ENCODE results near the gene EIF2B2. TPM values are rescaled to one million over a fixed set of nuclear protein-coding genes. Genes with fewer than 3 reads are reported as not detected.

EIF2B2 gene
- 56.4 TPM for polyA plus RNA-seq (ENCODE audit: insufficient read length)

DNA sequence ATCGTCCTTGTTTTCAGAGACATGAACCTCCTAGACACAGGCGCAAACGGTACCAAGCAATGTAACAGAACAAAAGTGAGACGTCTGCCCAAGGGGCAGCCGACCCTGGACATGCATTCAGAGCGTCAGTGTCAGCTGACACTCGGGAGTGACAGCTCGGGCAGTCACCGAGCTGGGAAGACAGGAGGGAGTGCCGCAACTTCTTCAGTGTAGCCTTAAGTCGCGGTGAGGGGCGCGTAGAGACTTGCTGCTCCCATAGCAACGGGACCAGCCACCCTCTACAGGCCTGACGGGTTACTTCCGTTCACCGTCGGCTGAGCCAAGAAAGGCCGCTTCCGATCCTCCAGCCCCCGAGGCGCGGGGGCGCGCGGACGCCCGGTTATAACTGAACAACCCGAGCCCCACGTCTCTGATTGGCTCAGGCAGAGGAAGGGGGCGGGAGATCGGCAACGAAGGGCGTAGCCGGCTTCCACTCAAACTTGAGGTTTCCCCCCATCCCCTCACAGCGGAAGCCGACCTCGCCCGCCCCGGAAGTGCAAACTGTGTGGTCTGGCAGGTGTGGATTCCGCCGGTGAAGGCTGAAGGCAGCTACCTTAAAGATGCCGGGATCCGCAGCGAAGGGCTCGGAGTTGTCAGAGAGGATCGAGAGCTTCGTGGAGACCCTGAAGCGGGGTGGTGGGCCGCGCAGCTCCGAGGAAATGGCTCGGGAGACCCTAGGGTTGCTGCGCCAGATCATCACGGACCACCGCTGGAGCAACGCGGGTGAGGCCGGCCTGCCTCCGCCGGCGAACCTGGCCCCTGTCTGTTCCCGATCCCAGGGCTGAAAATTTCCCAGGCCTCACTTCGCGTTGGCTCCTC lies at the start of gene EIF2B2:
EIF2B2 (plus strand) TSS at position 530 of the 858 bp plus-strand sequence; CDS start at position 600, 70 bp downstream.
- DNase-seq = peak; percentile 97

- no peak for DNase-seq
Measured at GRCh38 chr14:74953686-74954085, 49.0 kb upstream of the EIF2B2 start.

DNA sequence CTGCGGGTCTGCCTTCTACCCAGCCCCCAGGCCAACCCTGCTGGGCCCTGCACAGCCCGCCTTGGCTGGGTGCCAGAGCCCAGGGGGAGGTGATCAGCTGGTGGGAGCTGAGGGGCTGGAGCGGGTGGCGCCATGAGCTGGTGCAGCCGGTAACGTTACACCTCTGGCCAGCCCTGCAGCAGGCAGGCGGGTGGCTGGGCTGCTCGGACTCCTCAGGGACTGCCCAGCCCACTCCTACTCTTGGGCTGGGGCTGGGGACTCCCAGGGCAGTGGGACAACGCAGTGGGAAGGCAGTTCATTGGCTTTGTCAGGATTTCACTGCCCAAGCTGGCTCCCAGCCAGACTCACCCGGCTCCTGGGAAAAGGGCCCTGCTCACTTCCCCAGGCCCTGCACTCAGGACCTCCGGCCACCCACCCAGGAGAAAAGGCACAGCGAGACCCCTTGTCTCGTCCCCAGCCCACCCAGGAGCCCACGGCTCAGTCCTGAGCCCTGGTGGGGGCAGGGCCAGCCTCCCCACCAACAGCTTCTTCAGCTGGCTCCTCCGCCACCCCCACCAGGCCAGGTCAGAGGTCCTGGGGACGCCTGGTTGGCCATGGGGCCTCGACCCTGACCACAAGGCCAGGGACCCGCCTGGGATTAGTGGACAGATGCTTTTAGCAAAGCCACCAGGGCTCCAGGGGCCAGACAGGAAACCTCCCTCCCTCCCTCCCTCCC lies 48.3 kb upstream of the EIF2B2 start:
- DNase-seq = no peak

DNA sequence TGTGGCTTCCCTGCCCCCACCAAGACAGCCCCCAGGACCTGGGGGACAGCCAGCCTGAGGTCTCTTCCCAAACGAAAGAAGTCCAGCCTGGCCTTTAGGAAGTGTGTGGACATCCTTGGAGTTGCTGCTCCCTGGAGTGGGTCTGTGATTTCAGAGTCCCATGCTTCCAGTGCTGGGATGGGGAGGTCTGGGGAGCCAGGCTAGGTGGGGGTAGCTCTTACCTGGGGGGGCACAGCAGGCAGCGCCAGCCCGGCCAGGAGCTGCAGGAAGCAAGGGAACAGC lies 47.8 kb upstream of the EIF2B2 start:
- DNase-seq = no peak

DNA sequence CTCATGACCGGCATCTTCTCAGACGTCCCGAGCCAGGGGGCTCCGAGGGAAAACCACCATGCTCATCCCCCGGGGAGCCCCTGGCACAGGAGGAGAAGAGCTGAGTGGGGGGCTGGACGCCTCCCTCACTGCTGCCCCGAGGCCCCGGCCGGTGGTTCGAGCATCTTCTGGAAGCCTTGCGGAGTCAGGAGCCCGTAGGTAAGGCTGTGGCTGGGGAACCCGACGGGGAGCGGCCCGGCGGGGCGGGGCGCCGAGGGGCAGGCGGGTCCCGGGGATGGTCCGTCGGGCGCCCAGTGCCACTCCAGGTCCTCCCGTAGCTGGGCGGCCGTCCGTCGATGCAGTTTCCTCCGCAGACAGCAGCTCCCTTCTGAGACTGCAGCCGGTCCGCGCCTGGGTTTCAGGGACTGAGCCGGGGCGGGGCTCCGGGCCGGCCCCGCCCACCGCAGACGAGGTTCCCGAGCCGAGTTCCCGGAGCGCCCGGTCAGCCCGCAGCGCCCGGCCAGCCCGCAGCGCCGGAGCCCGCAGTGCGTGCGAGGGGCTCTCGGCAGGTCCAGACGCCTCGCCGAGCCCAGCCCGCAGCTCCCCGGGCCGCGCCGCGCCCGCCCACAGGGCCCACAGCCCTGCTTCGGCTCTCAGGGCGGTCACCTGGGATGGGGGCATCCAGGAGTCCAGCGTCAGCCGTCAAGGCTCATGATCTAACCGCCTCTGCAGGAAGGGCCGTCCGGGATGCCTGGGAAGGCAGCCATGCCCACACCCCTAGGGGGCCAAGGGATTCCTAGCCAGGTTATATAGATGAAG lies 47.3 kb upstream of the EIF2B2 start, which contains the start of gene PGF:
PGF (minus strand) TSS at position 369 of the 798 bp plus-strand sequence; CDS start at position 14, 355 bp downstream.
- peak; percentile 68 for DNase-seq

GRCh38 chr14:74956027-74956279 lies 46.8 kb upstream of the EIF2B2 start:
- DNase-seq = no peak

GRCh38 chr14:74956280-74957072 lies 46.2 kb upstream of the EIF2B2 start:
- DNase-seq = no peak

DNA sequence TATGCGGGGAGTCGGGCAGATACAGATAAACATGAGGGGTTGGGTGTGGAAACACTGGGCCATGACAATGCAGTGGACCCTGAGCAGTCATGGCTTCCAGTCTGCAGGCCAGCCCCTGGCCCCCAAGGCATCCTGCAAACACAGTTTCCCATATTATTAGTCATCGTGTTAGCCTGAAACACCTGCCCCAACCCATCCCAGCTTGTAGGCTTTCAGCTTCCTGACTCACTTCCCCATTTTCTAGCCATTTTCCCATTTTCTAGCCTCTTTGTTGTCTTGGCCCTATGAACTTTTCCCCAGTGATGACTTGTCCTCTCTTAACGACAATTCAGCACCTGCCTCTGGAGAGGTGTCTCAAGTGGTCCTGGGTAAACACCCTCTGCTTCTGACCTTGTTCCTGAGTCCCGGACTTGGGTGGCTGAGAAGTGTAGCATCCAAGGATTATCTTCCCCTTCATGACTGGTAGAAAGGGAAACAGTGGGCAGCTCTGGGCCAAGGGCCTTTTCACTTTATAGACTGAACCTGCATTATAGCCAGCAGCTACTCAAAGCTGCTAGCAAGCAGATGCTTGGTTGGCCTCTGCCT lies 43.0 kb upstream of the EIF2B2 start:
- no peak for DNase-seq

GRCh38 chr14:74960736-74961135 lies 42.0 kb upstream of the EIF2B2 start:
- DNase-seq = no peak

DNA sequence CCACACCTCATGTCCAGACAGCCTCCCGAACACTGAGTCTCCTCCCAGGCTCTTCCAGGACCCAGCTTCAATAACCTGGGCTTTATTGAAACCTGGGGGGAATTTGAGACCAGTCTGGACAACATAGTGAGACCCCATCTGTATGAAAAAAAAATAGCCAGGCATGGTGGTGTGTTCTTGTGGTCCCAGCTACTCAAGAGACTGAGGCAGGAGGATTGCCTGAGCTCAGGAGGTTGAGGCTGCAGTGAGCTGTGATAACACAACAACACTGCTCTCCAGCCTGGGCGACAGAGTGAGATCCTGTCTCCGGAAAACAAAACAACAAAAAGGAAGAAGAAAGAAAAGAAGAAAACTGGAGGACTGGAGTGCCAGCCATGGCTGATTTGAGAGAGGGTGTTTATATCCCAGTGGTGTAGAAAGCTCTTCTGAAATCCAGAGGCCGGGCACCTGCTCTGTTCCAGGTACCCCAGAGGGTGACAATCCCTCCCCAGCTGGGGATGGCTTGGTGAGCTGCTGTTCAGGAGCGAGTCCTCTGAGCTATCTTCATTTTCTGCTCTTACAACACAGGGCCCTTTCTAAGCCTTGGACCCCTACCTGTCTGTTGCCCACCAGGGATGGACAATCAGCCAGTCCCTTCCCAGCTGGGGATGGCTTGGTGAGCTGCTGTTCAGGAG lies 41.3 kb upstream of the EIF2B2 start:
- DNase-seq = no peak

- no peak for DNase-seq
Measured at GRCh38 chr14:74962046-74962445, 40.7 kb upstream of the EIF2B2 start.

- no peak for DNase-seq
Measured at GRCh38 chr14:74962493-74962892, 40.2 kb upstream of the EIF2B2 start.

DNA sequence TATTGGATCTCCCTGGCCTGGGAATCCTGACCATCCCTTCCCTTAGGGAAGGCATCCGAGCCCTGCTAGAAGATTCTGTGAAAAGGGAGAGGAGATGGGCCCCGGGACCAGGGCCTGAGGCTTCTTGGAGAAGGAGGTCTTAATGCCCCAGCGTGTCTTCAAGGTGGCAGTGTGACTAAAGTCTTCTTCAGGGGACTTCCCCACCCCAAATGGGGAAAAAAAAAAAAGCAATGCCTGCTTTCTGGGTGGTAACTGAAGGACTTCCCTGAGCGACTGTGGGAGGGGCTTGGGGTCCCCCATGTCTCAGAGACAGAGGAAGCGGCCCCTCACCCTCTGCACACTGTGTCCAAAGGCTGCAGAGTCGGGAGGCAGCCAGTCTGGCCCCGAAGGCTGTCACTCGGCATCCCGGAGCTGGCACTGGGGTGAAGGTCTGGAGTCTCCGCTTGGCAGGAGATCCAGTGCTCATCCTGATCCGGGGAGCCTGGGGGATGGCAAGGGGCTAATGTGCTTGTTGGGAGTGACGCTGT lies 39.5 kb upstream of the EIF2B2 start:
- DNase-seq = no peak

DNA sequence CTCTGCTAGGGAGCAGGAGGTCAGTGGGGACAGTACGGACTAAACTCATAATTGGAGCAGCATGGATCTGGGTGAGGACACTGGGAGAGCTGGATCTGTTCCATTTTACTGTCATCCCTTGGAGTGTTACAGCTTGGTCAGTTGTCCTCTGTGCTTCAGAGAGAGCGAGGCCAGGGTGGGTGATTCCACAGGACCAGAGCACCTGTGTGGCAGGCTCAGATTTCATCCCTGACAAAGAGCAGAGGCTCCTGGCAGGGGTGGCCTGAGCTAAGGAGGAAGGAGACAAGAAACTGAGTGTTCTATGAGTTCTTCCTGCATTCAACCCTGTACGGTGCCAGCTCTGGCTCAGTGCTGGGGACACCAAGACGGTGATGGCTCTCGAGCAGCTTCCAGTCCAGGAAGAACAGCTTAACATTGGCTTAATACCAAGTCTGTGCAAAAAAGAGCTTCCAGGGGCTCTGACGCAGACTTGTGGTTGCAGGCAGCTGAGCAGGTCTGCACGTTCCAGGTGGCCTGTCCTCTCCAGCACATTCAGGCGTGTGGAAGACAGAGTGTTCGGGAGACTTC lies 38.9 kb upstream of the EIF2B2 start:
- DNase-seq = no peak

GRCh38 chr14:74964787-74965485 lies 37.8 kb upstream of the EIF2B2 start:
- no peak for DNase-seq

DNA sequence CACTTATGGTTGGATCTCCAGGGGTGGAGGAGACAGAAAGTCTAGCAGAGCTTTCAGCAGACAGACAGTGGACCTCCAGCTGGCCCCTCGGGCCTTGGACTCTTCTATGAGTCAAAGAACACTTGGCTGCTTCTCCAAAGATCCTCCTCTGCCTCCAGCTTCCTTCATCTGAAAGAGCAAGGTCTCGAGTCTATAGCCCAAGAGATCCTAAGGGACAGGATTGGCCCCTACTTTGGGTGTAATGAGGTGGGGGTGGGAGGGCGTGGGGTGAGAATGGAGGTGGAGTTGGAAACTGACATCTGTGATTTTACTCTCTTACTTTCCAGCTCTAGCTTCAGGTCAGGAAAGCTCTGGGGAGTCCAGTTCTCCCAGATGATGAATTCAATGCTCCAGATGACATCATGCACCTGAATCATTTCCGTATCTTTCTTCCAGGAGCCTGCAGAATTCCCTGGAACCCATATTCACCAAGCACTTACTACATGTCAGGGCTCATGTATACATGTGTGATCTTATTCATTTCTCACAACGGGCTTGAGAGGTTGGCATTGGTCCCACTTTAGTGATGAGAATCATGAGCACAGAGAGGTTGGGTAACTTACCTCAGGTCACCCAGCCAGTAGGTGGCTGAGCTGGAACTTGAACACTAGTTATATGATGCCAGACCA lies 37.1 kb upstream of the EIF2B2 start:
- DNase-seq = no peak

GRCh38 chr14:74968811-74969210 lies 33.9 kb upstream of the EIF2B2 start:
- DNase-seq = no peak

DNA sequence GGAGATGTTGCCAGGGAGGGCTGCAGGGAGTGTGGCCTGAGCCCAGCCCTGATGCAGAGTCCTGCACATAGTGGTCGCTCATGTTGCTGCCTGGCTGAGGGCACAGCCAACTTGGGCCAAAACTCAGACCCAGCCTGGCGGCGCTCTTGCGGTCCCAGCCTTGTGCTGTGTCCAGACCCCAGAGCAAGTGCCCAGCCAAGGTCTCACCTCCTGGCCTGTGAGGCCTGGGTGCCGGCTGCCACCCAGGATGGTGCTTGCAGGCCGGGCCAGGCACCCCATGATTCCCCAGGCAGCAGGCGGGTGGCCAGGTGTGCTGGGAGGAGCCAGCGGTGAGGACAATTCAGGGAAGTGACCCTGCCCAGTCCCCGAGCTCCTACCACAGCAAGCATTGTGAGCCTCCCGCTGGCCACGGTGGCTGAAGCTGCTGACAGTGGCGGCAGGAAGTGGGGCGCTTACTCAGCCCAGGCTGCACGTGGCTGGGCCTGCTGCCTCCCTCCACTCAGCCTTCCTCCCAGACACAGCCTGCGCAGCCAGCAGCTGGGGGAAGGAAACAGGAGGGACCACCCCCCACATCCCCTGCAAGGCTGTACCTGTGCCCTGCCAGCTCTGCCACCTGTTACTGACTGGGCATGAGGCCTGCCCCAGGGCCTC lies 29.6 kb upstream of the EIF2B2 start:
- DNase-seq = peak; percentile 66

- DNase-seq = no peak
Measured at GRCh38 chr14:74973905-74974363, 28.8 kb upstream of the EIF2B2 start.

Measured in hindlimb muscle (tissue), 1 donor.